AG20443 (cell line): ENCODE measurements around the gene TSGA10IP.

ENCODE experiments used
- DNase-seq: peaks from one replicate; pipeline ENCODE4 v3.0.0; 2012; ENCODE audit warnings: low spot score, mixed read lengths

TSGA10IP gene

DNA sequence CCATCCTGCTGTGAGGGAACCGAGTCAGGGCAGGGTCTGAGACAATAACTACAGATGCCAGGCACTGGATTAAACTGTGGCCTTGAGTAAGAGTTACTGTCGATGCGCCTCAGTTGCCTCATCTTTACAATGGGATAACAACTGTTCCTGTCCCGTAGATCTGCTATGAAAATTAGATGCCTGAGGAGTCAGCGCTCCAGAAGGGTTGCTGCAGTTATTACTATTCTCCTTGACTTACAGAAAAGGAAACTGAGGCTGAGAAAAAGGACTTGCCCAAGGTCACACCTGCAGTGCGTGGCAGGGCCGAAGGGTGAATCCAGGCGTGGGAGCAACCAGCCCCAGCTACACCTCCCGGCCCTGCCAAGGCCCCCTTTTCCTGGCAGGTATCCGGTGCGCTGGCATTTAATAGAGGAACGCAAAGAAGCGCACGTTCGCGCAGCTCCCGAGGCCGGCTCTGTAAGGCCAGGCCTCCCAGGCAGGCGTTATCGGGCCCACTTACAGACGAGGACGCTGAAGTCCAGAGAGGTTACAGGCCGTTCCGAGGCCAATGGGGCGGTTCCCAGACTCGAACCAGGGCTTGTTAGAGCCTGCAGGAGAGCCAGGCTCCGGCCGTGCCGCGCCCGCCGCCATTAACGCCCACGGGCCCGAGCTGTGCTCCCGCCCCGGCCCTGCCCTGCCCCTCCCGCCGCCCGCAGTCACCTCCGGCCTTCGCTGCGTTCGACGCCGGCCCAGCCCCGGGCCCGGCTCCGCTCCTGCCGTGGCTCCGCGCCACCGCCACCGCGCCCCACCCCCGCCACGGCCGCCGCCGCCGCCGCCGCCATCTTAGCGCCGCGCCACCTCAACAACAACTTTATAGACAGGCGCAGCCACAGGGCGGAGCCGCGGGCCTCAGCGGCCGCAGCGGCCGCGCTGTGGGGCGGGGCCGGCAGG lies 26.8 kb upstream of the TSGA10IP start, which contains the start of gene C11orf68:
C11orf68 (minus strand) TSS at position 852 of the 930 bp plus-strand sequence; CDS start at position 821, 31 bp downstream.
- DNase-seq: no peak

DNA sequence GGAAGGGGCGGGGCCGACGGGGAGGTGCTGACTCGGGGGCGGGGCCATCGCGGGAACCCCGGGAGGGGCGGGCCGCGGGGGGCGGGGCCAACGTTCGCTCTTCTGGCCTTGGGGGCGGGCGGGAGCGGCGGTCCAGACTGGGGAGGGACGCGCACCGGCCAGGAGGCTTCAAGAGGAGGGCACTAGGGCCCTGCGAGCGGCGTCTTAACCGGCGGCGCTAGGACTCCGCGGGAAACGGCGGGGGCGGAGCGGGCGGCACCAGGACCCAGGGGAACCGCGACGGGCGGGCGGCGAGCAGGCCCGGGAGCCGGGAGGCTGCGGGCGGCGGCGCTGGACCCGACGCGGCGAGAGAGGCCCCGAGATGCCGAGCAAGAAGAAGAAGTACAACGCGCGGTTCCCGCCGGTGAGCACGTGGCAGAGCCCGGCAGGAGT lies 26.1 kb upstream of the TSGA10IP start, which contains the start of gene DRAP1:
DRAP1 (plus strand) TSS at position 286 of the 432 bp plus-strand sequence; CDS start at position 362, 76 bp downstream.
- peak; percentile 98 for DNase-seq

DNA sequence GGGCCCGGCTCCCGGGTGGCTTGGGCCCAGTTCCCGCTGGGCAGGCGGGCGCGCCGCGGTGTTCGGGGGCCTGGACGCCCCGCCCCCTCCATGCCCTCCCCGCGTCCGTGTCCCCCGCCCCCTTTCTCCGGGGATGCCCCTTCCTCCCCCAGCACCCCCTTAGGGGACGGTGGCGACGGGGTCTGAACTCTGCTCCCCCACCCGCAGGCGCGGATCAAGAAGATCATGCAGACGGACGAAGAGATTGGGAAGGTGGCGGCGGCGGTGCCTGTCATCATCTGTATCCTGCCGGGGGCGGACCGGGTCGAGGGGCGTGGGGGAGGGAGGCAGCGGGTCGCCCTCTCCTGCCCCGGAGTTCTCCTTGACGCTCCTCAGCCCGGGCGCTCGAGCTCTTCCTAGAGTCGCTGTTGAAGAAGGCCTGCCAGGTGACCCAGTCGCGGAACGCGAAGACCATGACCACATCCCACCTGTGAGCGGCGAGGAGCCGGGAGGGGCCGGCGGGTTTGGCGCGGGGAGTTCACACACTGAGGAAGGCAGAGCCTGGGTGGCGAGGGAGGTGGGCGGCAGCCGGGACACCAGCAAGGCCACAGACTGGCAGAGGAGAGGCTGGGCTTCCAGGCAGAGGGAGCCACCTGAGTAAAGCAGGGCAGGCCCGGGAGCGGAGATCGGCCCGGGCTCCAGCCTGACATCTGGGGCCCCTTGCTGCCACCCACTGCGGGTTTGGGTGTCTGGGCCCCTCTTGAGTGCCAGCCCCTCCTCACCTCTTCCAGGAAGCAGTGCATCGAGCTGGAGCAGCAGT lies 25.5 kb upstream of the TSGA10IP start:
- DNase-seq: no peak

DNA sequence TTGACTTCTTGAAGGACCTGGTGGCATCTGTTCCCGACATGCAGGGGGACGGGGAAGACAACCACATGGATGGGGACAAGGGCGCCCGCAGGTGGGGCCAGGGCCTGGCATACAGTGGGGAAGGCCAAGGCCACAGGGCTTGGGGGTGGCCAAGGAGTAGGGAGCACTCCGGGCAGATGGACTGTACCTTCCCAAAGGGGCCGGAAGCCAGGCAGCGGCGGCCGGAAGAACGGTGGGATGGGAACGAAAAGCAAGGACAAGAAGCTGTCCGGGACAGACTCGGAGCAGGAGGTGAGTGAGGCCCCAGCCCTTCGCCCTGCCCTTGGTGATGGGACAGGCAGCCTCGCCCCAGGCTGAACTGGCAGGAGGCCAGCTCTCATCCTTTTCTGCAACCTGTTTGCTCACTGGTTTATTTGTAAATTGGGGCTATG lies 24.9 kb upstream of the TSGA10IP start:
- peak; percentile 11 for DNase-seq

DNA sequence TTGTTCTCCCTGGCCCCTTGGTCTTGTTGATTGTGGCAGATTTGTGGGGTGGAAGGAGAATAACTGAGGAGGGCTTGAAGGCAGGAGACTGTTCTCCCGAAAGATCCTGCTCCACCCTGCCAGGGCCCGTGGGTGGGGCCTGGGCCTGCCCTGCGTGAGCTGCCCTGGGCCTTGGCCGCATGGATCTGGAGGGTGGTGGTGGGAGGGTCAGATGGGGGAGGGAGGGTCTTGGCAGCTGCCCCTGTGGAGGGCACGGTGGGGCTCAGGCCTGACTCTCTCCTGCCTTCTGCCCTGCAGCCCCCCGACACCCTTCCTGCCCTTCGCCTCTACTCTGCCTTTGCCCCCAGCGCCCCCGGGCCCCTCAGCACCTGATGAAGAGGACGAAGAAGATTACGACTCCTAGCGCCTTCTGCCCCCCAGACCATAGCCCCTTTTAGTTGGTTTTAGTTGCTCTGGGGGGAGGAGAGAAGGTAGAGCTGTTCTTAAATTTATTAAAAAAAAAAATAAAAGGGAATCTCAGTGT lies 24.2 kb upstream of the TSGA10IP start:
- DNase-seq: peak; percentile 36

DNA sequence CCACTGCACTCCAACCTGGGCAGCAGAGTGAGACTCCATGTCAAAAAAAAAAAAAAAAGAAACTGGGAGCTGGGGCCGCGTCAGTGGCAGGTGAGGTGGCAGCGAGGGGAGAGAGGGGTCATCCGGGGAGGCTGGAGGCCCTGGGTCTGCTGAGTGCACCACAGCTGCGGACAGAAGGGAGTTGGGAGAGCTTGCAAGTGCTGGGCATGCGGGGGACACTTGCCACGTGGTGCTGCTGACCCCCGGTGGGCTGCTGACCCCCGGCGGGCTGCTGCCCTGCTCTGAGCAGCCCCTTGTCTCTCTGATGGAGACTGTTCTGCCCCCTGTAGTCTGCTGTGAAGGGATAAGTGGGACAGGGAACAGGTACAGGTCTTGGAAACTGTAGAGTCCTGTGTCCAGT lies 23.4 kb upstream of the TSGA10IP start:
- no peak for DNase-seq

DNA sequence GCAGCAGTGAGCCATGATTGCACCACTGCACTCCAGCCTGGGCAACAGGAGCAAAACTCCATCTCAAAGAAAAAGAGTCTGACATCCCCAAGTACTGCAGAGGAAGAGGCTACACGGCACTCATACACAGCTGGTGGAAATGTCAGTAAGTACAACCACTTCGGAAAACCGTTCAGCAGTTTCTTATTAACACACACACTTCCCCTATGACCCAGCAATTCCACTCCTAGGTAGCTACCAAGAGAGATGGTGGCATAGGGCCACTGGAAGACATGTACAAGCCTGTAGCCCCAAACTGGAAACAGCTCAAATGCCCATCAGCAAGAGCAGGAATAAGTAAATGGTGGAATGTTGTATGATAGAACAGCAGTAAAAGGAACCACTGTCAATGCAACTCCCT lies 22.7 kb upstream of the TSGA10IP start:
- DNase-seq: no peak

DNA sequence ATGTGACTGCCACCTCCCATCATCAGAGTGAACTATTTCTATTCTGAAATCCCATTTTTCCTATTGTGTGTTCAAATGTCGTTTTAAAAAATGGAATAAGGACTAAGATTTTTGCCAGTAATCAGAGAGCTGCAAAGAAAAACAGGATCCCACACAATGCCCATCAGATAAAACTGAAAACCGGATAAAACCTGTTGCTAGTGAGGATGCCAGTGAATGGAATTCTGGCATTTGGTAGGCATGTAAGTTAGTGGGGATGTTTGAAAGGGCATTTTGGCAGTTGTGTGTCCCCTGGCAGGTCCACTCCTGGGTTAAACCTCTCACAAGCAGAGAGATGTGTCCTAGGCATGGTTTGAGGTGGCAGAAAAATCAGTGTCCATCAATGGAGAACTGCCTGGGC lies 19.9 kb upstream of the TSGA10IP start:
- DNase-seq: no peak

DNA sequence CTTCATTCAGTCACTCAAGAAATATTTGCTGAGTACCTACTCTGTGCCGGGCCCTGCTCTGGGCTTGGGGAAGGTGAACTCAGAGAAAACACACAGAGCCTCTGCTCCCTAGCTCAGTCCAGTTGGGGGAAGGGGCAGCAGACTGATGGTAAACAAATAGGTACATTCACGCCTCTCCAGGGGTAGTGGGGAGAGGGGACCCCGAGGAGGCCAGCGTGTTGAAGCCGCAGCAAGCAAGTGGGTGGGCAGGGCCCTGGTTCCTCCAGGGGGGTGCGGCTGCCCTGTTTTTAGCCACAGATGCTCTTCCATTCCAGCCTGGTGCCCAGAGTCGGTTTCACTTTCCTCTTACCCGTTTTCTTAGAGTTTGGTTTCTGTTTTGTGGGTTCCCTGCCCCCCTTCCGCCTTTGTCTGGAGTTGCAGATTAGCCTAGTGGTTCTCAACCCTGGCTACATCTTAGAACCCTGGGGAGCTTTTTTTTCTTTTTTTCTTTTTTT lies 17.3 kb upstream of the TSGA10IP start:
- peak; percentile 50 for DNase-seq

DNA sequence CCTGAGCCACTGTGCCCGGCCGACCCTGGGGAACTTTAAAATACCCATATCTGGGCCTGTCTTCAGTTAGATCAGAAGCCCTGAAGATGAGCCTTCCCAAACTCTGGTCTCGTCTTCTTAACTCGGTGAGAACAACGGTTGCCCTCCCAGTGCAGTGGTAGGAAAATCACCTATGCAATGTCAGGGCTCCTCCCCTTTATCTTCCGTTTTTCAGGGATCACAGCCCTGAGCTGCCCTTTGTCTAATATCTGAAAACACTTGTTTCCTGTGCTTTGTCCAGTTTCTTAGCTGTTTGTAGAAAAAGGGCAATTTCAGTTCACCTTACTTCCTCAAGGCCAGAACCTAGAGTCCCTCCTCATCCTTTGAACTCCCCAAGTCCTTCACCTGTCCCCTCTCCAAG lies 16.6 kb upstream of the TSGA10IP start:
- DNase-seq: no peak

DNA sequence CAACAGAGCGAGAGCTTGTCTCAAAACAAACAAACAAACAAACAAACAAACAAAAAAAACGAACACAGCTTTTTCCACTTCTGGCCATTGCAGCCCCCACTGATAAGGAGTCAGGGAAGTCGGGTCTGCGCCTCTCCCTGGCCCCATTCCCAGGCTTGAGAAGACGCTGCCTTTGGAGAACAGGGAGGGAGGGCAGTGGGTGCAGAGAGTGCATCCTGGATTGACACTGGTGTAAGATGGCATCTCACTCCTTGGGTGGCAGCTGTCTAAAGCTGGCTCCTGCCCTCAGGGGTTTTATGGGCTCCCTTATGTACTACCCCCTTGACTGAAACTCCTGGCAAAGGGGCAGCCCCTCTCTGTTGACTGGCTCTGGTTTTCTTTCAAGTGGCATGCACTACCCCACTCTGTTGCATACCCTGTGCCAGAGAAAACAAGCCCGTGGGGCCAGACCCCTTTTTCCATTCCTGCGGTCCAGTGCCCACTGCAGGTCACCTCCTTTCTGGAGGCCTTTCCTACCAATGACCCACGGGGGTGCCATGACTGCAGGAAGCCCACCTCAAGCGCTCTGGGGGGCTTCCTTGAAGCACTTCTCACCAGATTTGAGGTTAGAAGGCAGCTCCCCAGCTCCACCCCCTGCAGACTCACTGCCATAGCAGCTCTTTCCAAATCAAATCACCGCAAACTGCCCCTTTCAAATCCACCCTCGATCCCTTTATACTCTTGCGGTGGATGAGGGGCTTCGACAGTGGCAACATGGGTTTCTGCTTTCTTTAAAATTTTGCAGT lies 13.3 kb upstream of the TSGA10IP start:
- DNase-seq: no peak

DNA sequence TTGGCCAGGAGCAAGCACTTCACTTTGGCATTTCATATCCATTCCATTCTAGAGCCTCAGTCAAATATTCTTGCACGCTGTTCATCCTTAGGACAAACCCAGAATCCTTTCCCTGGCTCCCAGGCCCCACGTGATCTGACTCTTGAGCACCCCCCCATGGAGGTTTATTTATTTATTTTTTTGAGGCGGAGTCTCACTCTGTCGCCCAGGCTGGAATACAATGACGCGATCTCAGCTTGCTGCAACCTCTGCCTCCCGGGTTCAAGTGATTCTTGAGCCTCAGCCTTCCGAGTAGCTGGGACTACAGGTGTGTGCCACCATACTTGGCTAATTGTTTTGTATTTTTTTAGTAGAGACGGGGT lies 12.7 kb upstream of the TSGA10IP start:
- DNase-seq: peak; percentile 50

DNA sequence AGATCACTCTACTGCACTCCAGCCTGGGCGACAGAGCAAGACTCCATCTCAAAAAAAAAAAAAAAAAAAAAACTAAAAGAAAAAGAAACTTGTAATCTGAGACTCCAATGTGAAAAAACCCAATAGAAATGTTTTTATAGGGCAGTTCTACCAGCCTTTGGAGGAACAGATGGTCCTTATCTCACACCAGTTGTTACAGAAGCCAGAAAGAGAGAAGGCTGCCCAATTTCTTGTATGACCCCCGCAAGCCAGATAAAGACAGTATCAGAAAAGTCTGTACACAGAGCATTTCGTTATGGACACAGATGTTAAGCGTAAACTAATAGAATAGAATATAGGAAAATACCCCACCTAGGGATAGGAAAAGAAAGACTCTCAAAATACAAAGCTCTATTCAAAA lies 11.3 kb upstream of the TSGA10IP start:
- no peak for DNase-seq

DNA sequence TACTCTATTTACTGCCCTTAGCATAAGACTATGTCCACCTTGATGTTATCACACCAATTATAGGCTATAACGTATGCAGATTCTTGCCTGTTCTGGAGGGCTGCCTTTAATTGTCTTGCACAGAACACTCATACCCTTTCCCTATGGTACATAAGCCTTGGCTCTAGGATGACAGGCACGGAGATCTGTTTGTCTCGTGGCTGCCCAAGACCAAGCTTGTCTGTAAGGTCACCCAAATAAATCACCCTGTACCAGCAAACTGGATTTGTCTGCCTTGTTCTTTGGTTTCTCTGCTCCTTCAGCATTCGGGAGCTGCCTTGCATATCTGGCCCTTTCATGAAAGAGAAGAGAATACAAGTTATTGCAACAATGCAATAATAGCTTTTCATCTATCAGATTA lies 7.5 kb upstream of the TSGA10IP start:
- no peak for DNase-seq

DNA sequence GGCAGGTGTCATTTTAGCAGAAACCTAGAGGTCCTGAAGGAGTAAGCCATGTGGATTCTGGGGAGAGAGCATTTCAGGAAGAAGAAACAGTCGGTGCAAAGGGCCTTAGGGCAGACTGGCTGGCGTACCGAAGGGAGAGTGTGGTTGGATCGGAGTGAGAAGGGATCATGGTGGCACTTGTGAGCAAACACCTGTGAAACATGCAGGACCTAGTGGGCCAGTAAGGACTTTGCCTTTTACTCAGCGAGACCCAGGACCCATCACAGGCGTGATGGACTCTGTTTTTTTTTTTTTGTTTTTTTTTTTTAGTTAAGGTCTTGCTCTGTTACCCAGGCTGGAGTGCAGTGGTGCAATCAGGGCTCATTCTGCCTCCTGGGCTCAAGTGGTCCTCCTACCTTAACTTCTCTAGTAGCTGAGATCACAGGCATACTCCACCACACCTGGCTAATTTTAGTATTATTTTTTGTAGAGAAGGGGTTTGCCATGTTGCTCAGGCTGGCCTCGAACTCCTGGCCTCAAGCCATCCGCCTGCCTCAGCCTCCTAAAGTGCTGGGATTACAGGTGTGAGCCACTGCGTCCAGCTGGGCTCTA lies 3.5 kb upstream of the TSGA10IP start:
- no peak for DNase-seq

DNA sequence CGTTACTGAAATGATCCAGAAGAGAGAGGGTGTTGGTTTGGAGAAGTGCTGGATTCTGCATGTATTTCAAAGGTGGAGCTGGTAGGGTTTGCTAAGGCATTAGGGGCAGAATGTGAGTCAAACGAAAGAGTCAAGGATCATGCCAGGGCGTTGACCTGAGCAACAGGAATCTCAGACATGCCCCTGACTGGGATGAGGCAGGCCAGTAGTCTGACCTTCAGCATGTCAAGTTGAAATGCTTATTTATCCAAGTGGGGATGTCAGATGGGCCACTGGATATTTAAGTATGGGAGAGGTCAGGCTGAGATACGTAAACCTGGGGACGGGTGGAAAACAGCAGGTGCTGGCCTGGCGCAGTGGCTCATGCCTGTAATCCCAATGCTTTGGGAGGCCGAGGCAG lies 2.7 kb upstream of the TSGA10IP start:
- DNase-seq: no peak

DNA sequence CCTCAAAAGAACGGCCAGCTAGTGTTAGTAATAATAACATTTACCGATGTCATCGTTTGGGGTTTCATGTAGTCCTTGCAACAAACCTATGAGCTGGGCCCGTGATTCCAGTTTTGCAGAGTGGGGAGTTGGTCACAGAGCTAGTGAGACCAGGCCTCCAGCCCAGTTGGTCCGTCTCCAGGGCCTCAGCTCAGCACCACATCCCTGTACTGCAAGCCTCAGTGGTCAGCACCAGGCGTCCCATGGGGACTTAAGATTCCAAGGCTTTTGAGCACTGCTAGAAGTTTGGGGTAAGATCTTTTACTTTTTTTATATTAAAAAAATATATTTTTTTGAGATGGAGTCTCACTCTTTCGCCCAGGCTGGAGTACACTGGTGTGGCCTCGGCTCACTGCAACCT lies 1.1 kb upstream of the TSGA10IP start:
- no peak for DNase-seq

DNA sequence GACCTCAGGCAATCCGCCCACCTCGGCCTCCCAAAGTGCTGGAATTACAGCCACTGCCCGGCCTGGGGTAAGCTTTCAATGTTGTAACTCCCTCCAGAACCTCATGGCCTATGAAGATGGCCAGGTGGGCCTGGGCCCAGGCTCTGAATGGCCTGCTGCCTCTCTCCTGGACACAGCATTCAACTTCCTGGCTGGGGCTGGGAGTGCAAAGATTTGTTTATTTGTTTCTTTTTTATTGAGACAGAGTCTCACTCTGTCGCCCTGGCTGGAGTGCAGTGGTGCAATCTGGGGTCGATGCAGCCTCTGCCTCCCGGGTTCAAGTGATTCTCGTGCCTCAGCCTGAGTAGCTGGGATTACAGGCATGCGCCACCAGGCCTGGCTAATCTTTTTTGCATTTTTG lies 513 bp upstream of the TSGA10IP start:
- DNase-seq: no peak

DNA sequence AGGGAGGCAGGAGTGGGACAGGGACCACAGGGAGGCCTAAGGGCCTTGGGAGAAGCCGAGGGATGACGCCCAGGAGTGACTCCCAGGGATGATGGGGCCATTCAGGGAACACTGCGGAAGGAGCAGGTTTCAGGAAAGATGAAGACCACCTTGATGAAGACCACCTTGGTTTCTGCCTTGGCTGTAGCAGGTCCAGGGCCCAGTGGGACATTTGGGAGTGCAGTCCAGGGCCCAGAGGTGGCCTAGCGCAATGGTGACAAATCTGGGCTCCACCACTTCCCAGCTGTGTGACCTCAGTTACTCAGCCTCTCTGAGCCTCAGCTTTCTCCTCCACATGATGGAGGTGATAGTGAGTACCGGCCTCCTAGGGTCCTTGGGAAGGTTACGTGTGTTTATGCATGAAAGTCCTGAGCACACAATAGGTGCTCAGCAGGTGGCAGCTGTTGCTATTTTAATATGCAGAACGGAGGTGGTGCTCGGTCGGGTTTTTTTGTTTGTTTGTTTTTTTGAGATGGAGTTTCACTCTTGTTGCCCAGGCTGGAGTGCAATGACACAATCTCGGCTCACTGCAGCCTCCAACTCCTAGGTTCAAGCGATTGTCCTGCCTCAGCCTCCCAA lies 770 bp downstream of the TSGA10IP start:
- no peak for DNase-seq

DNA sequence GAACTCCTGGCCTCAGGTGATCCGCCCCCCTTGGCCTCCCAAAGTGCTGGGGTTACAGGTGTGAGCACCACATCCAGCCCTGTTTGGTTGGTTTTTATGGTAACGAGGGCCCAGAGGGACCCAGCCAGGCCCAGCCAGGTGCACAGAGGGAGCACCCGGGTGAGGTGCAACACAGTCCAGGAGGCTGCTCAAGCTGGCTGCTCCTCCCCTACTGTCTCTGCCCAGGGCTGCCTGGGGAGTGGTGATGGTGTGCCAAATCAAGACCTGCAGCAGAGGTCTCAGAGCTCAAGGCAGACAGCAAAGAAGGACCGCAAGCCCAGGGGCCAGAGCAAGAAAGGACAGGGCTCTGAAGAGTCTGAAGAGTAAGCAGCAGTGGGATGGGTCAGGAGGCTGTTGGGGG lies 1.4 kb downstream of the TSGA10IP start:
- no peak for DNase-seq

DNA sequence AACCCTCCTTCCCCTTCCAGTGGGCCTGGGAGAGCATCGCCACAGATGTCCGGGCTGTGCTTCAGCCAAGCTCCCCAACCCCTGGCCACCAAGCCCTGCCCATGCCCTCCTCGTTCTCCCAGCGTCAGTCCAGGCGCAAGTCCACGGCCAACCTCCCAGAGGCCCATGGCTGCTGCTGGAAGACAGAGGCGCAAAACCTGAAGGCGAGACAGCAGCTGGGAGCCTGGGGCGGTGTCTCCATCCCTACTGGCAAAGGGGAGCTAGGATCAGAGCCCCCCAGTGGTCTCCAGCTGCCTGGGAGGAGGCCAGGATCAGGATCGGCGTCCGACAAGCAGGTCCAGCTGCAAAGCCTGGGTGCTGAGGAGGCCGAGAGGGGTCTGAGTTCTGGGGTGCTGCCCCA lies 1.9 kb downstream of the TSGA10IP start:
- DNase-seq: no peak
